Right renal cortex interstitium (tissue), 3 donors: ENCODE data around the gene CYP4F22. TPM values are rescaled to one million over a fixed set of nuclear protein-coding genes. Genes with fewer than 3 reads are reported as not detected.
"Not testable (repeated sequence)": the region's sequence is repeated elsewhere in the genome, so short reads cannot be mapped to it uniquely, and the experiment has no call there.

Source experiments
- DNase-seq, 3 donors: peaks; one replicate each; pipeline ENCODE4 v3.0.0-alpha.2; 2013; ENCODE audit warnings: low read depth in 3 of 3, low spot score in 2 of 3
- polyA plus RNA-seq, 3 donors: library from polyadenylated mRNA; unstranded; fragments of 120-200 nt; gene quantifications; one replicate each; pipeline ENCODE4 v1.2.1, GENCODE V29; 2013; ENCODE audit not compliant: insufficient read length in 3 of 3

CYP4F22 gene
- polyA plus RNA-seq, 3 donors, result 0.28 to 0.41 TPM; not detected in 1

- DNase-seq, result no peak
Measured at GRCh38 chr19:15564534-15565168, 56.3 kb downstream of the CYP4F22 start.

GRCh38 chr19:15570420-15570819, 62.1 kb downstream of the CYP4F22 start:
- DNase-seq, result no peak

- no peak for DNase-seq
Measured at GRCh38 chr19:15575406-15575805, 67.1 kb downstream of the CYP4F22 start.

DNA sequence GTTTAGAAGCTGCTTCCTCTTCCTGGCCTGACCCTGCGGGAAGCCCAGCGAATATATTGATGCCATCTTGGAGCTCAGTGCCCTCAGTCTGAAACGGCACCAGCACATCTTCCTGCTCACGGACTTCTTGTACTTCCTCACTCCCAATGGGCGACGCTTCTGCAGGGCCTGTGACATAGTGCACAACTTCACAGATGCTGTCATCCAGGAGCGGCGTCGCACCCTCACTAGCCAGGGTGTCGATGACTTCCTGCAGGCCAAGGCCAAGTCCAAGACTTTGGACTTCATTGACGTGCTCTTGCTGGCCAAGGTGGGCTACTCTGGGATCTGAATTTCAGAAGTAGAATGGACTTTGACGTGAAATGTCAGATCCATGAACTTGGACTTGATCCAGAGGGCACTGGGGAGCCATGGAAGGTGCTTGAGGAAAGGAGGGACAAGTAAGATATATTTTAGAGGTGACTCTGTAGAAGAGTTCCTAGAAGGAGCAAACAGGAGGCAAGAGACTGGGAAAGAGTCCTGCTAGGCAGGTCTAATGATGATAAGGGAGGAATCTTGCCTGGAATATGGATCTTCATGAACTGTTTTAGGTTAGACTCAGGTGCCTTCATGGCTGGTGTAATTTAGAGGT, 68.3 kb downstream of the CYP4F22 start:
- no peak for DNase-seq

DNA sequence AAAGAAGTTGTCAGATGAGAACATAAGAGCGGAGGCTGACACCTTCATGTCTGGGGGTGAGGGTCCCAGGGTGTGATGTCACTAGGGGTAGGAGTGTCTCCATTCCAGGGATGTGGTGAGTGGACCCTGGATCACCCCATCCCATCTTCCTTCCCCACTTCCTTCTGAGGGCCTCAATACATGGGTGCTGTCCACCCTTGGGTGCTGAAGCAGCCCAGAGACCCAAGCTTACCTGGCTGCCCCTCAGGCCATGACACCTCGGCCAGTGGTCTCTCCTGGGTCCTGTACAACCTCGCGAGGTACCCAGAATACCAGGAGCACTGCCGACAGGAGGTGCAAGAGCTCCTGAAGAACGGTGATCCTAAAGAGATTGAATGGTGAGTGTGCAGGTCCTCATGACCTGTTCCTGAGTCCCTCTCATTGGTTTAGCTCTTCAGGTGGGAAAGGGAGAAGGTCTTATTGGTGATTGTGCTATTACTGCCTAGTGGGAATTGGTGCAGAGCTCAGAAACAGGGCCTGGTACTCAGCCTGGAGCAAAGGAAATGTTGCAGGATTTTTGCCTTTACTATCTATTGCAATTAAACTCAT, 69.0 kb downstream of the CYP4F22 start:
- no peak for DNase-seq

DNA sequence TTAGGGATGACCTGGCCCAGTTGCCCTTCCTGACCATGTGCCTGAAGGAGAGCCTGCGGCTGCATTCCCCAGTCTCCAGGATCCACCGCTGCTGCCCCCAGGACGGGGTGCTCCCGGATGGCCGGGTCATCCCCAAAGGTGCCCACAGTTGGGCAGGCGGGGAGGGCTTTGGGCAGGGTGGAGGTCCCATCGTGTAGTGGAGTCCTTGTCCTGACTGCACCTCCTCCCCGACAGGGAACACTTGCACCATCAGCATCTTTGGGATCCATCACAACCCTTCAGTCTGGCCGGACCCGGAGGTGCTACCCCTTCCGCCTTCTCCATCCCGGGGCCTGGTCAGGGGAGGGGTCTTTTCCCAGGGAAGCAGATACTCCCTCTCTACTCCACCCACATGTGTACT, 75.0 kb downstream of the CYP4F22 start:
- DNase-seq, result no peak

- DNase-seq, result no peak
Measured at GRCh38 chr19:15584095-15584494, 75.8 kb downstream of the CYP4F22 start.

DNA sequence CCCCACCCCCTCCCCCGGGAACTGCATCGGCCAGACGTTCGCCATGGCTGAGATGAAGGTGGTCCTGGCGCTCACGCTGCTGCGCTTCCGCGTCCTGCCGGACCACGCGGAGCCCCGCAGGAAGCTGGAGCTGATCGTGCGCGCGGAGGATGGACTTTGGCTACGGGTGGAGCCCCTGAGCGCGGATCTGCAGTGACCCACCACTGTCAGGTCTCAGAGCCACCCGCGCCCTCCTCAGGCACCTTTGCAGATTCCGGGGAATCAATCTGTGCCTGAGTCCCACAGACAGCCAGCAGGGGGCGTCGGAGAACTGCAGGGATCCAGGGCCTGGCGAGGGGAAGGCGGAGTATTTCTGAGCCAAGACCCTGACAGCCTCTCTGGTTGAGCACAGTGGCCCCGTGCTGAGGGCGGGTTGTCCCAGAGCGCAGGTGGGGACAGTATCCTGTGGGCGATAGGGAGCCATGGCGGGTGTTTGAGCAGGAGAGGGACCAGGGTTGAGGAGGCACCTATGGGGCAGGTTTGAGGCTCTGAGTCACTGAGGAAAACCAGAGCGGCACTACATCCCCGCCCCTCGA, 76.3 kb downstream of the CYP4F22 start:
- DNase-seq, result peak; percentile 31 to 59 (median 42)

DNA sequence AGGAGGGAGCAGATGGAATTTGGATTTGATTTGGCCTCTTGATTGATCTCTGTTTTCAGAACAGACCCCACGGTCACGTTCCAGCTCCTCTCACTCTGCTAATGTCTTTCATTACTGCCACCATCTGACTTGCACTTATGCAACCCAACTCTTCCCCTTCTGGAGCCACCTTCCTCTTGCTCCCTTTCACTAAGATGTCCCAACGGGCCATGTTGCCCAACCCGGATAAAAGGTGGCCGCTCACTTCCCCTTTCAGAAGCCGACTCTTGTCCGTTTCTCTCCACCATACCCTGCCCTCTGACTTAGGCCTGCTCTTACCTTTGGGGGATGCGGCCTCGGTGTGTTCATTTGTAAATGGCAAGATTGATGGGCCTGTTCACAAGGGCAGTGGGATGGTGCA, 79.3 kb downstream of the CYP4F22 start:
- no peak for DNase-seq

DNA sequence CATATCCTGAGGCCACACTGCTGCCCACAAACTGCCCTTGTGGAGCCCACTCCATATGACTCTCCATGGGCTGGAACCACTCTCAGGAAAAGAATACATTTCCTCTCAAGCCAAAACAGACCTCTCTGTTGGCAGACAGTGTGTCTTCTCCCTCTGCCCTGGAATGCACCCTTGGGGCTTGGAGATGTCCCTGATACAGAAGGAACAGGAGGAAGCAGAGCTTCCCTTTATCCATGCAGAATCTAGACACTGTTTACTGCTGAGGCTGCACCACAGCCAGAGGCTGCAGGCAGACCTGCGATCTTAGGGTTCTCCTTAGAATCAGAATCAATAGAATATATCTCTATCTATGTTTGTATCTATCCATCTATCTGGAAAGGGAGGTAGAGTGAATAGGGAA, 79.9 kb downstream of the CYP4F22 start:
- no peak for DNase-seq

- DNase-seq, result no peak
Measured at GRCh38 chr19:15589760-15590451, 81.6 kb downstream of the CYP4F22 start.

GRCh38 chr19:15591796-15592195, 83.5 kb downstream of the CYP4F22 start:
- no peak for DNase-seq

DNA sequence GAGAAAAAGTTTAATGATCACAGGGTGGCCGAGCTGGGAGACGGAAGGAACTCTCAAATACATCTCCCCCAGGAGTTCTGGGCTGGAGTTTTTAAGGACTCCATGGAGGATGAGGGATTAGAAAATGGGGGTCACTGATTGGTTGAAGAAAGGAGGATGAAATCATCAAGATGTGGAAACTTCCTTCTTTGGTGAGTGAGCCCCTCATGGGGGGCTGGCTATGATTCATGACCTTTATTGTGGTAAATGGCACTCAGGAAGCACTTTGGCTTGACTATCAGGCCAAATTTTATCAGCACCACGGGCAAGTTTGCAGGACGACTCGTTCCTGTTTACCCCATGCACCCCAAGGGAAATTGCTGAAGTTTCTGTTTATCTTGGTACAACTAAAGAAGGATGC, 84.2 kb downstream of the CYP4F22 start:
- not testable (repeated sequence) for DNase-seq

DNA sequence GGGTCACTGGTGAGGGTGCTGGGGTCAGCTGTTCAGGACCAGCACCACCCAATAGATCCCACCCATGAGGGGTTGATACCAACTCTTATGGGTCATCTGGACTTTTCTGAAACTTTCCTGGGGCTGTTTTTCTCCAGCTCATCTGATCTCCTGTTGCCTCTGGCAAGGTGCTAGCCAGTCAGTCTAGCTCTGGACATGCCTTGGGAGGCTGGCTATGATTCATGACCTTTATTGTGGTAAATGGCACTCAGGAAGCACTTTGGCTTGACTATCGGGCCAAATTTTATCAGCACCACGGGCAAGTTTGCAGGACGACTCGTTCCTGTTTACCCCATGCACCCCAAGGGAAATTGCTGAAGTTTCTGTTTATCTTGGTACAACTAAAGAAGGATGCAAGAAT, 85.4 kb downstream of the CYP4F22 start:
- not testable (repeated sequence) for DNase-seq

DNA sequence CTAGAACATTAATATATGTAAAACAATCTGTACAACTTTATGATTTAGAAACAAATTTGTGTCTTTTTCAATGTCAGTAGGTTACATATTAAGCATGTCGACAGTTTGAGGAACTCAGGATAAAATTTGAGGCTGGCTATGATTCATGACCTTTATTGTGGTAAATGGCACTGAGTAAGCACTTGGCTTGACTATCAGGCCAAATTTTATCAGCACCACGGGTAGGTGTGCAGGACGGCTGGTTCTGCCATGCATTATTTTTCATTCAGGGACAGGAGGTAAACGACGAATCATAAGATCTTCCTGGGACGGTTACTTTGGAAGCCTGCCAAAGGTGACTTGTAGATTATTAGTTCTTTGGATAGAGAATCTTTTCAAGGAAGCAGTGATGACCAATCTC, 86.7 kb downstream of the CYP4F22 start:
- no peak for DNase-seq

Other genes with a start within 250 kb of the CYP4F22 start
- gene BRD4, start 176.0 kb upstream of the CYP4F22 start, polyA plus RNA-seq, result 10 to 100 TPM; 36.4 to 48.3 (median 41.4) TPM
- 10 to 100 TPM; 22.7 to 25.0 (median 24.9) TPM for gene AKAP8, start 128.7 kb upstream of the CYP4F22 start, polyA plus RNA-seq
- gene AKAP8L, start 89.5 kb upstream of the CYP4F22 start, polyA plus RNA-seq, result 100 to 1,000 TPM in 1 of 3 donors, 10 to 100 TPM in 2; 93.0 to 101 (median 96.4) TPM
- 10 to 100 TPM; 22.4 to 26.1 (median 22.4) TPM for gene WIZ, start 58.6 kb upstream of the CYP4F22 start, polyA plus RNA-seq
- gene RASAL3, start 44.0 kb upstream of the CYP4F22 start, polyA plus RNA-seq, result 1 to 10 TPM in 2 of 3 donors, under 1 TPM in 1; 0.61 to 1.5 (median 1.0) TPM
- under 1 TPM in 1 of 3 donors, not detected in 2; 0.07 TPM for gene PGLYRP2, start 29.0 kb upstream of the CYP4F22 start, polyA plus RNA-seq
- under 1 TPM in 1 of 3 donors, not detected in 2; 0.04 TPM for gene CYP4F8, start 106.7 kb downstream of the CYP4F22 start, polyA plus RNA-seq
- under 1 TPM; 0.15 to 0.51 (median 0.18) TPM for gene CYP4F3, start 132.4 kb downstream of the CYP4F22 start, polyA plus RNA-seq
- gene CYP4F12, start 164.6 kb downstream of the CYP4F22 start, polyA plus RNA-seq, result under 1 TPM in 2 of 3 donors, not detected in 1; 0.49 to 0.61 TPM
- gene OR10H2, start 219.5 kb downstream of the CYP4F22 start, polyA plus RNA-seq, result not detected
- not detected for gene OR10H3, start 229.5 kb downstream of the CYP4F22 start, polyA plus RNA-seq